SK-N-SH (cell line): ENCODE data around the gene FAM131A.

Experiments used
- CHD2 ChIP-seq: fragments of 150-350 bp; IDR thresholded peaks from 2 replicates; pipeline ENCODE4 v1.6.1; 2018; ENCODE audit warnings: low read length; ENCODE audit not compliant: partially characterized antibody
- FOXM1 ChIP-seq: IDR thresholded peaks from 2 replicates; pipeline ENCODE4 v1.4.0; 2012; ENCODE audit warnings: low read depth, mild to moderate bottlenecking
- GABPA ChIP-seq: IDR thresholded peaks from 2 replicates; pipeline ENCODE4 v1.4.0; 2012; ENCODE audit warnings: low read depth, mild to moderate bottlenecking
- JUND ChIP-seq: IDR thresholded peaks from 2 replicates; pipeline ENCODE4 v1.4.0; 2012
- MXI1 ChIP-seq: IDR thresholded peaks from 2 replicates; pipeline ENCODE4 v1.6.1; 2012; ENCODE audit warnings: mild to moderate bottlenecking, low read depth, low read length, improper control_type of control experiment
- POLR2AphosphoS5 ChIP-seq: IDR thresholded peaks from 2 replicates; pipeline ENCODE4 v1.6.1; 2012; ENCODE audit warnings: low read depth, low read length
- RCOR1 ChIP-seq: fragments of 150-350 bp; IDR thresholded peaks from 2 replicates; pipeline ENCODE4 v1.6.1; 2017; ENCODE audit warnings: antibody characterized with exemption, low read length
- SMC3 ChIP-seq: IDR thresholded peaks from 2 replicates; pipeline ENCODE4 v1.6.1; 2012; ENCODE audit warnings: low read depth, low read length, improper control_type of control experiment
- YY1 ChIP-seq: IDR thresholded peaks from 2 replicates; pipeline ENCODE4 v1.4.0; 2012; ENCODE audit warnings: low read depth, mild to moderate bottlenecking
- TF ChIP-seq, protein P1 (sequence below): fragments of 200-600 bp; sonication (generic); IDR thresholded peaks from 2 replicates; pipeline ENCODE4 v1.6.1; 2017; ENCODE audit warnings: antibody characterized with exemption, mild to moderate bottlenecking, moderate library complexity
- TF ChIP-seq, protein P2 (sequence below): IDR thresholded peaks from 2 replicates; pipeline ENCODE4 v1.4.0; 2012; ENCODE audit warnings: low read depth, borderline replicate concordance

DNA sequence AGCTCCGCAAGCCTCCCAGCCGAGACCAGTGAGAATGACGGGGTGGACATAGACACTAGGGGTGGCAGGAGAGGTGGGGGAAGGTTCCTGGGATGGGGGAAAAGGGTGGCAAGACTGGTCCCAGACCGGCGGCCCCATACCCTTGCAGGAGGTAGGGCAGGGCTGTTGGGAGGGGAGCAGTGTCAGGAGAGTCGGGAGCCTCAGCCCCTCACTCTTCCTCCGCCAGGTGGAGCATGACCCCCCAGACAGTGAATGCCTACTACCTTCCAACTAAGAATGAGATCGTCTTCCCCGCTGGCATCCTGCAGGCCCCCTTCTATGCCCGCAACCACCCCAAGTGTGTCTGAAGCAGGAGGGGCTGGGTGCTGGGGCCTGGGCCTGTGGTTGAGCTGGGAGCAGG lies 47.1 kb upstream of the FAM131A start:
- TF ChIP-seq JUND (no peak), POLR2AphosphoS5 (no peak), FOXM1 (no peak), CHD2 (no peak), RCOR1 (no peak), GABPA (no peak), SMC3 (no peak), YY1 (no peak), MXI1 (no peak)
- TF ChIP-seq, protein P1, sequence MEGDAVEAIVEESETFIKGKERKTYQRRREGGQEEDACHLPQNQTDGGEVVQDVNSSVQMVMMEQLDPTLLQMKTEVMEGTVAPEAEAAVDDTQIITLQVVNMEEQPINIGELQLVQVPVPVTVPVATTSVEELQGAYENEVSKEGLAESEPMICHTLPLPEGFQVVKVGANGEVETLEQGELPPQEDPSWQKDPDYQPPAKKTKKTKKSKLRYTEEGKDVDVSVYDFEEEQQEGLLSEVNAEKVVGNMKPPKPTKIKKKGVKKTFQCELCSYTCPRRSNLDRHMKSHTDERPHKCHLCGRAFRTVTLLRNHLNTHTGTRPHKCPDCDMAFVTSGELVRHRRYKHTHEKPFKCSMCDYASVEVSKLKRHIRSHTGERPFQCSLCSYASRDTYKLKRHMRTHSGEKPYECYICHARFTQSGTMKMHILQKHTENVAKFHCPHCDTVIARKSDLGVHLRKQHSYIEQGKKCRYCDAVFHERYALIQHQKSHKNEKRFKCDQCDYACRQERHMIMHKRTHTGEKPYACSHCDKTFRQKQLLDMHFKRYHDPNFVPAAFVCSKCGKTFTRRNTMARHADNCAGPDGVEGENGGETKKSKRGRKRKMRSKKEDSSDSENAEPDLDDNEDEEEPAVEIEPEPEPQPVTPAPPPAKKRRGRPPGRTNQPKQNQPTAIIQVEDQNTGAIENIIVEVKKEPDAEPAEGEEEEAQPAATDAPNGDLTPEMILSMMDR: no peak
- TF ChIP-seq, protein P2, sequence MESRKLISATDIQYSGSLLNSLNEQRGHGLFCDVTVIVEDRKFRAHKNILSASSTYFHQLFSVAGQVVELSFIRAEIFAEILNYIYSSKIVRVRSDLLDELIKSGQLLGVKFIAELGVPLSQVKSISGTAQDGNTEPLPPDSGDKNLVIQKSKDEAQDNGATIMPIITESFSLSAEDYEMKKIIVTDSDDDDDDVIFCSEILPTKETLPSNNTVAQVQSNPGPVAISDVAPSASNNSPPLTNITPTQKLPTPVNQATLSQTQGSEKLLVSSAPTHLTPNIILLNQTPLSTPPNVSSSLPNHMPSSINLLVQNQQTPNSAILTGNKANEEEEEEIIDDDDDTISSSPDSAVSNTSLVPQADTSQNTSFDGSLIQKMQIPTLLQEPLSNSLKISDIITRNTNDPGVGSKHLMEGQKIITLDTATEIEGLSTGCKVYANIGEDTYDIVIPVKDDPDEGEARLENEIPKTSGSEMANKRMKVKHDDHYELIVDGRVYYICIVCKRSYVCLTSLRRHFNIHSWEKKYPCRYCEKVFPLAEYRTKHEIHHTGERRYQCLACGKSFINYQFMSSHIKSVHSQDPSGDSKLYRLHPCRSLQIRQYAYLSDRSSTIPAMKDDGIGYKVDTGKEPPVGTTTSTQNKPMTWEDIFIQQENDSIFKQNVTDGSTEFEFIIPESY: no peak
